IPS-15b (cell line): ENCODE results near the gene RNF222.
A peak's percentile ranks its signal among the peaks of the same experiment; 100 is the strongest.

ENCODE experiments used
- H3K27me3 ChIP-seq: one replicate; pipeline ENCODE4 v1.6.1; 2013; ENCODE audit warnings: low read length; ENCODE audit not compliant: control insufficient read depth, insufficient read depth
- H3K36me3 ChIP-seq: one replicate; pipeline ENCODE4 v1.6.1; 2013; ENCODE audit warnings: low read length; ENCODE audit not compliant: control insufficient read depth, insufficient read depth
- H3K4me1 ChIP-seq: one replicate; pipeline ENCODE4 v1.6.1; 2013; ENCODE audit warnings: mild to moderate bottlenecking, low read length; ENCODE audit not compliant: control insufficient read depth, insufficient read depth
- H3K4me3 ChIP-seq: one replicate; pipeline ENCODE4 v1.5.1; 2013; ENCODE audit warnings: low read depth, low read length
- H3K9ac ChIP-seq: one replicate; pipeline ENCODE4 v1.6.1; 2013; ENCODE audit warnings: low read depth, mild to moderate bottlenecking, low read length
- H3K9me3 ChIP-seq: one replicate; pipeline ENCODE4 v1.6.1; 2013; ENCODE audit warnings: mild to moderate bottlenecking, low read length; ENCODE audit not compliant: control insufficient read depth, insufficient read depth

Gene RNF222

DNA sequence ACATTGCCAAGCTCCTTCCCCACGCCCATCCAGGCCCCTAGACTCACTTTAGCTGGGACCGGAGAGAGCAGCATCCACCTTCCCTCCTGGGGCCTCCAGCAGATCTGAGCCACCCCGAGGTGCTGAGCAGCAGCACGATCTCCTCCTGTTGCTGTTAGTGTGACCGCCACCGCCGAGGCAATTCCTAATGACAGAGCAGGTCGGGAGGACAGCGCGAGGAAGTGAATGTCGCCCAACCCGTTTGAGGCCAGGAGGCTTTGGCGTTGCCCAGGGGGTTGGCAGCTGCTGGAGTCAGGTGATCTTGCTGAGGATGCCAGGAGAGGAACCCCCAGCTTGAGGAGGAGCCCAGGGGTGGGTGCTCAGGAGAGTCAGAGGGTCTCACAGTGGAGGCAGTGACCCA is at the start of gene RNF222:
Gene RNF222 (minus strand): TSS at position 192 of the 400 bp plus-strand sequence. CDS start 4,366 bp downstream, outside the sequence.
- peaks cover 6% of the 10 kb centered on the region for H3K27me3 ChIP-seq
- H3K9me3 ChIP-seq = no peaks in the 10 kb centered on the region
- H3K9ac ChIP-seq = no peak within 1 kb of the TSS
- no peak within 1 kb of the TSS for H3K4me3 ChIP-seq
- no peaks in the 10 kb centered on the region for H3K4me1 ChIP-seq
- no peaks in the 10 kb centered on the region for H3K36me3 ChIP-seq

DNA sequence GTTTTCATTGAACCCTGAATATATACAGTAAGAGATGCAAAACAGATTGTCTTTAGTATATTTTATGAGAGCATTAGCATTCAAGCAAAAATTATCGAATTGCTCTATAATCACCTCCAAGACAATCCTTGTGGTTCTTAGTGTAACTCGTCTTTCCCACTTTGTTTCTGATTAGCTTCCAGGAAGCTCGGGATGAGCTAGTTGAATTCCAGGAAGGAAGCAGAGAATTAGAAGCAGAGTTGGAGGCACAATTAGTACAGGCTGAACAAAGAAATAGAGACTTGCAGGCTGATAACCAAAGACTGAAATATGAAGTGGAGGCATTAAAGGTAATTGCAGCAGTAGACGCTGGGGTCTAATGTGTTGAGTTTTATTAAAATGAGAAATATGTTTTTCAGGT is 47.9 kb upstream of the RNF222 start:
- Histone ChIP-seq H3K4me1 (no peaks in the 10 kb centered on the region), H3K36me3 (peaks cover 4% of the 10 kb centered on the region), H3K9ac (no peak overlapping the region), H3K9me3 (no peaks in the 10 kb centered on the region), H3K4me3 (no peak overlapping the region), H3K27me3 (no peaks in the 10 kb centered on the region)

GRCh38 chr17:8444494-8444893 is 46.9 kb upstream of the RNF222 start:
- Histone ChIP-seq H3K4me3 (no peak overlapping the region), H3K36me3 (peaks cover 4% of the 10 kb centered on the region), H3K9ac (no peak overlapping the region), H3K4me1 (no peaks in the 10 kb centered on the region), H3K9me3 (no peaks in the 10 kb centered on the region), H3K27me3 (no peaks in the 10 kb centered on the region)

- no peak overlapping the region for H3K4me3 ChIP-seq
- no peaks in the 10 kb centered on the region for H3K27me3 ChIP-seq
- H3K9ac ChIP-seq = no peak overlapping the region
- peaks cover 3% of the 10 kb centered on the region for H3K36me3 ChIP-seq
- H3K9me3 ChIP-seq = no peaks in the 10 kb centered on the region
- no peaks in the 10 kb centered on the region for H3K4me1 ChIP-seq
Observed at GRCh38 chr17:8443756-8444155, 46.1 kb upstream of the RNF222 start.

DNA sequence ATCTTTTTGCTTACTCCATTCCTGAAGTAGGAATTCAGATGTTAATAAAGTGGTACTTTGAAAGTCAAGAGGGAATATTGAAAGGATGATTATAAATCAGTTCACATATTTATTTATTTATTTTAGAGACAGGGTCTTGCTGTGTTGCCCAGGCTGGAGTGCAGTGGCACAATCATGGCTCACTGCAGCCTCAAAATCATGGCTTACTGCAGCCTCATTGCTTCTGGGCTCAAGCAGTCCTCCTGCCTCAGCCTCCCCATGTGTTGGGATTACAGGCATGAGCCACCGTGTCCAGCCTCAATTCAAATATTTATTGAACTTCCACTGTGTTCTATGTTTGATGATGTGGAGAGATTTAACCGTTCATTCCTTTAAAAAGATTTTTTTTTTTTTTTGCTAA is 44.7 kb upstream of the RNF222 start:
- Histone ChIP-seq H3K36me3 (no peaks in the 10 kb centered on the region), H3K4me1 (no peaks in the 10 kb centered on the region), H3K9ac (no peak overlapping the region), H3K27me3 (no peaks in the 10 kb centered on the region), H3K4me3 (no peak overlapping the region), H3K9me3 (no peaks in the 10 kb centered on the region)

DNA sequence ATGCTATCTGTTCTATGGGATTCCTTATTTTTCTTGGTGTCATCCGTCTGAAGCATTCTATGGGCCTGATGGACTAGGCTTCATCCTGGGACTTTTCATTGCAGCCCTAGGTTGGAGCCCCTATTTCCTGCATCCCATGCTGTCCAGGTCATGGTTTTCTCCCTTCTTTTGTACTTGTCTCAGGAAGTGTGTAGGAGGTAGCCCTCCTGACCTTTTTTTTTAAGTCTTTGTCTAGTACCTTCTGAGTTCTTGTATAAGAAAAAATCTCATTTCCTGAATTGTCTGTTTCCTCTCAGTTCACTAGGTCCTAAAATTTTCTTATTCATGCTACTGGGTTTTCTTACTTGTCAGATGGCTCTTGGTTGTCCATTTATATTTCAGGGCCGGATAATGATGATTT is 44.1 kb upstream of the RNF222 start:
- H3K36me3 ChIP-seq = no peaks in the 10 kb centered on the region
- H3K9ac ChIP-seq = no peak overlapping the region
- no peaks in the 10 kb centered on the region for H3K4me1 ChIP-seq
- no peaks in the 10 kb centered on the region for H3K27me3 ChIP-seq
- H3K9me3 ChIP-seq = no peaks in the 10 kb centered on the region
- no peak overlapping the region for H3K4me3 ChIP-seq

GRCh38 chr17:8439681-8440080 is 42.1 kb upstream of the RNF222 start:
- no peaks in the 10 kb centered on the region for H3K36me3 ChIP-seq
- no peaks in the 10 kb centered on the region for H3K9me3 ChIP-seq
- H3K27me3 ChIP-seq = no peaks in the 10 kb centered on the region
- no peak overlapping the region for H3K9ac ChIP-seq
- H3K4me3 ChIP-seq = no peak overlapping the region
- H3K4me1 ChIP-seq = no peaks in the 10 kb centered on the region

DNA sequence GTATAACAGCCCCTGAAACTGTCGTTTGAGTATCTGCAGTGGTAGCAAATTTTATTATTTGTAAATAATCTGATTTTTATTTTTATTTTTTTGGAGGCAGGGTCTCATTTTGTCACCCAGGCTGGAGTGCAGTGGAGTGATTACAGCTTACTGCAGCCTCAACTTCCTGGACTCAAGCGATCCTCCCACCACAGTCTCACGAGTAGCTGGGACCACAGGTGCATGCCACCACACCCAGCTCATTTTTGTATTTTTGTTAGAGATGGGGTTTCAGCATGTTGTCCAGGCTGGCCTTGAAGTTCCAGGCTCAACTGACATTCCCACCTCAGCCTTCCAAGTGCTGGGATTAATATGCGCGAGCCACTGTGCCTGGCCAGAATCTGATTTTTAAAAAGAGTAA is 40.8 kb upstream of the RNF222 start:
- no peak overlapping the region for H3K4me3 ChIP-seq
- H3K36me3 ChIP-seq = no peaks in the 10 kb centered on the region
- no peaks in the 10 kb centered on the region for H3K4me1 ChIP-seq
- no peak overlapping the region for H3K9ac ChIP-seq
- no peaks in the 10 kb centered on the region for H3K27me3 ChIP-seq
- H3K9me3 ChIP-seq = no peaks in the 10 kb centered on the region

GRCh38 chr17:8436844-8437171 is 39.2 kb upstream of the RNF222 start:
- Histone ChIP-seq H3K4me1 (no peaks in the 10 kb centered on the region), H3K36me3 (no peaks in the 10 kb centered on the region)

GRCh38 chr17:8436169-8436843 is 38.7 kb upstream of the RNF222 start:
- Histone ChIP-seq H3K36me3 (no peaks in the 10 kb centered on the region), H3K9ac (peak overlapping the region; percentile 89), H3K4me3 (peak overlapping the region; percentile 91), H3K9me3 (no peaks in the 10 kb centered on the region), H3K4me1 (no peaks in the 10 kb centered on the region), H3K27me3 (no peaks in the 10 kb centered on the region)

More at GRCh38 chr17:8436844-8437171, 39.2 kb upstream of the RNF222 start:
- H3K9me3 ChIP-seq = no peaks in the 10 kb centered on the region
- peak overlapping the region; percentile 91 for H3K4me3 ChIP-seq
- no peaks in the 10 kb centered on the region for H3K27me3 ChIP-seq
- H3K9ac ChIP-seq = peak overlapping the region; percentile 89

DNA sequence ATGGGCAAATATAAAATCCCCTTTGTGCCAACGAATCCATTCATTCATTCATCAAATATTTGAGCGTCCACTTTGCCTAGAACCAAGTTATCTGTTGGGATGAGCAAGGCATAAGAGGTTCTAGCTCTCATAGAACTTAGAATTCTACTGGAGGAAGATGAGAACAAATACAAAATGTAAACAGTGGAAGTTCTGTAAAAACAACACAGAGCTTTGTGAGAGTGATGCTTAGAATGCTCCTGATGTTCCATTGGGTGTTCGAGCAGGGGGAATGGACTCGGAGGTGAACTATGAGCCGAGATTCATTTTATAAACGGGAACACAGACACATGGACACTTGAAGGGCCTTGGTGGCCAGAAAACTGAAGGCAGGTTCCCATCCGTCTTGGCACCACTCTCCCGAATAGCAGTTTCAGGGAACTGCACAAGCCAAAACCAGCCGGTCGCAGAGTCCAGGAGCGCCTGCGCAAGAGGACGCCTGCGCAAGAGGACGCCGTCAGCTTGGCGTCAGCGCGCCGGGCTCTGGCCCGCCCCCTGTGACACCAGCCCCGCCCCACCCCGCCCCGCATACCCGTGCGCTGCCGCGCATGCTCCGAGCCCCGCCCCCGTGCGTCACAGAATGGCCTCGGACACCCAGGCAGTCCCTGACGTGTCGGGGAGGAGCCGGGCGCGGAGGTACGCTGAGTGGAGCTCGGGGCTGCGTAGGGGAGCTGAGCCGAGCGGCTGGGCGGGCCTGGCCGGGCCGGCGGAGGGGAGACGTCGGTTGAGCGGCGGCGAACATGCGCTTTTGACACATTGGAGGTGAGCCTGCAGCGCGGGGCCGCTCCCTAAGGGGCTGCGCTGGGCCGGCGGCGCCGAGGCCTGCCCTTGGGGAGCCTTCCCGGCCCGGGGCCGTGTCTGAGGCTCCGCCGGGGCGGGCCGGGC is 37.9 kb upstream of the RNF222 start, which contains the start of gene NDEL1:
Gene NDEL1 (plus strand): TSS at position 640 of the 924 bp plus-strand sequence. CDS start 8,388 bp downstream, outside the sequence.
- Histone ChIP-seq H3K4me3 (peak within 1 kb of the TSS; percentile 91), H3K9me3 (no peaks in the 10 kb centered on the region), H3K36me3 (no peaks in the 10 kb centered on the region), H3K4me1 (no peaks in the 10 kb centered on the region), H3K9ac (peak within 1 kb of the TSS; percentile 89), H3K27me3 (no peaks in the 10 kb centered on the region)

DNA sequence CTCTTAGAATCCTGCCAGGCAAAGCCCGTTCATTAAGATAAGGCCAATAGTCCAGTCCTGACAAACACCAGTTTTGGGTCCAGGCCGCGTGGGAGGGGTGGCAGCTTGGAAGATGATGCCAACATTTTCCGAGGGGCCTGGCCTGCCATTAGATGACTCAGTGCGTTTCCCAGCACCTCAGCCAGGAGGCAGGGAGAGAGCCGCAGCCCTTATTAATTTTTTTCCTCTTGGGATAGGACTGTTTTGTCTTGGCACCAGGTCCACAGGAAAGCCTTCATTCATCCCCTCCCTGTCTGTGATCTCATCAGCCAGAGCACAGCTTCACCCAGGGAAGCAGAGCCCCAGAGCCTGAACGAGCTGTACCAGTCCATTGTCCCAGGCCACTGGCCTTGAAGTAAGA is 33.3 kb upstream of the RNF222 start:
- no peaks in the 10 kb centered on the region for H3K9me3 ChIP-seq
- H3K36me3 ChIP-seq = no peaks in the 10 kb centered on the region
- no peak overlapping the region for H3K9ac ChIP-seq
- H3K4me1 ChIP-seq = no peaks in the 10 kb centered on the region
- no peak overlapping the region for H3K4me3 ChIP-seq
- H3K27me3 ChIP-seq = no peaks in the 10 kb centered on the region
